ENCODE measurements around the gene HCFC2.

DNA sequence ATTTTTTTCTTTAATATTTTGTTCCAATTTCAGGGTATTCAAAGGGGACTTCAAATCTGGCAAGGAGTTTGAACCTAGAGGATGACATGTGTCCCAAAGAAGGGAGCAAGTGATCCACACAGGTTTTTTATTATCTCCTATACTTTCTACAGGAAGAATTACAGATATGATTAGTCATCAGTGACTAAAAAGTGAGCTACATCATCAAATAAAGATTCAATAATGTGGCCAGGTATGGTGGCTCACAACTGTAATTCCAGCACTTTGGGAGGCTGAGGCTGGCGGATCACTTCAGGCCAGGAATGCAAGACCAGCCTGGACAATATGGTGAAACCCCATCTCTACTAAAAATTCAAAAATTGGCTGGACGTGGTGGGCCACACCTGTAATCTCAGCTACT is 38.6 kb upstream of the HCFC2 start:
- TF ChIP-seq, protein P1, sequence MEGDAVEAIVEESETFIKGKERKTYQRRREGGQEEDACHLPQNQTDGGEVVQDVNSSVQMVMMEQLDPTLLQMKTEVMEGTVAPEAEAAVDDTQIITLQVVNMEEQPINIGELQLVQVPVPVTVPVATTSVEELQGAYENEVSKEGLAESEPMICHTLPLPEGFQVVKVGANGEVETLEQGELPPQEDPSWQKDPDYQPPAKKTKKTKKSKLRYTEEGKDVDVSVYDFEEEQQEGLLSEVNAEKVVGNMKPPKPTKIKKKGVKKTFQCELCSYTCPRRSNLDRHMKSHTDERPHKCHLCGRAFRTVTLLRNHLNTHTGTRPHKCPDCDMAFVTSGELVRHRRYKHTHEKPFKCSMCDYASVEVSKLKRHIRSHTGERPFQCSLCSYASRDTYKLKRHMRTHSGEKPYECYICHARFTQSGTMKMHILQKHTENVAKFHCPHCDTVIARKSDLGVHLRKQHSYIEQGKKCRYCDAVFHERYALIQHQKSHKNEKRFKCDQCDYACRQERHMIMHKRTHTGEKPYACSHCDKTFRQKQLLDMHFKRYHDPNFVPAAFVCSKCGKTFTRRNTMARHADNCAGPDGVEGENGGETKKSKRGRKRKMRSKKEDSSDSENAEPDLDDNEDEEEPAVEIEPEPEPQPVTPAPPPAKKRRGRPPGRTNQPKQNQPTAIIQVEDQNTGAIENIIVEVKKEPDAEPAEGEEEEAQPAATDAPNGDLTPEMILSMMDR (IDR thresholded peaks at IDR 0.05; ENCODE audit: poor library complexity), result no peak
- no peak for TF ChIP-seq EZH2 (IDR thresholded peaks at IDR 0.05; ENCODE audit: borderline replicate concordance)
